BLaER1 treated with 17β-estradiol and CSF1 and Interleukin-3, amounts not matched to agents 10 nM and 100 nM (cell line): ENCODE results near the gene BTN1A1.

ENCODE experiments used
- H3K27ac ChIP-seq, 11 experiments: shearing (Covaris generic); formaldehyde crosslinking; 2 replicates each; pipeline ENCODE4 v1.8.1; 2022
- H3K27me3 ChIP-seq, 11 experiments: shearing (Covaris generic); formaldehyde crosslinking; 2 replicates each; pipeline ENCODE4 v1.8.1; 2022
- H3K36me3 ChIP-seq, 11 experiments: shearing (Covaris generic); formaldehyde crosslinking; 2 replicates each; pipeline ENCODE4 v1.8.1; 2022
- H3K4me1 ChIP-seq, 10 experiments: shearing (Covaris generic); formaldehyde crosslinking; 2 replicates each; pipeline ENCODE4 v1.8.1; 2022
- H3K4me2 ChIP-seq, 11 experiments: shearing (Covaris generic); formaldehyde crosslinking; 2 replicates each; pipeline ENCODE4 v1.8.1; 2022
- H3K4me3 ChIP-seq, 10 experiments: shearing (Covaris generic); formaldehyde crosslinking; 2 replicates each; pipeline ENCODE4 v1.8.1; 2022
- H3K9ac ChIP-seq, 11 experiments: shearing (Covaris generic); formaldehyde crosslinking; 2 replicates each; pipeline ENCODE4 v1.8.1; 2022
- H3K9me3 ChIP-seq, 11 experiments: shearing (Covaris generic); formaldehyde crosslinking; replicated peaks in 1 of 11; 2 replicates each; pipeline ENCODE4 v1.8.1; 2022
- H4K20me1 ChIP-seq, 11 experiments: shearing (Covaris generic); formaldehyde crosslinking; 2 replicates each; pipeline ENCODE4 v1.8.1; 2022
- Cebpa-rat ChIP-seq, 11 experiments: shearing (Covaris generic); IDR thresholded peaks; 2 replicates each; pipeline ENCODE4 v1.8.1; 2022

Gene BTN1A1

DNA sequence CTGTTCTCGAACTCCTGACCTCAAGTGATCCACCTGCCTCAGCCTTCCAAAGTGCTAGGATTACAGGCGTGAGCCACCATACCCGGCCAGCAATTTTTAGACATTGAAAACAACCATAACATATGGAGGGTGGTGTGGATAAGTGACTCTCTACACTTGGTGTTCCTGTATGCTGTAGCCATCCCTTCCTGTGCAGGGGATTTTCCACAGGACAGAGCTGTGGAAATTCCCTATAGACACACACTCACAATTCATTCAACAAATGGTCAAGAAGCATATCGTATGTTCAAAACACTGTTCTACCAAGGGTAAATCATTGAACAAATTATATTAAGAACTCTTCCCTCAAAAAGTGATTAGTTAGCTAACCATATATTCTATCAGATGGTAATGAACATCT lies 36.1 kb upstream of the BTN1A1 start:
- H3K4me1 ChIP-seq: peaks cover 25 to 57% (median 31%) of the 10 kb centered on the region in 10 experiments
- TF ChIP-seq Cebpa-rat (IDR thresholded peaks at IDR 0.05): no peak
- no peaks in the 10 kb centered on the region for H3K27me3 ChIP-seq
- peaks cover 0 to 8% (median 0%) of the 10 kb centered on the region in 11 experiments; a peak in 3 of 22 replicates for H3K9me3 ChIP-seq
- H3K4me3 ChIP-seq: no peak overlapping the region
- peaks cover 97 to 100% (median 100%) of the 10 kb centered on the region in 11 experiments for H3K36me3 ChIP-seq
- no peak overlapping the region for H3K27ac ChIP-seq
- peaks cover 0 to 56% (median 34%) of the 10 kb centered on the region in 11 experiments; a peak in 14 of 22 replicates for H4K20me1 ChIP-seq
- no peak overlapping the region for H3K4me2 ChIP-seq
- H3K9ac ChIP-seq: no peak overlapping the region

DNA sequence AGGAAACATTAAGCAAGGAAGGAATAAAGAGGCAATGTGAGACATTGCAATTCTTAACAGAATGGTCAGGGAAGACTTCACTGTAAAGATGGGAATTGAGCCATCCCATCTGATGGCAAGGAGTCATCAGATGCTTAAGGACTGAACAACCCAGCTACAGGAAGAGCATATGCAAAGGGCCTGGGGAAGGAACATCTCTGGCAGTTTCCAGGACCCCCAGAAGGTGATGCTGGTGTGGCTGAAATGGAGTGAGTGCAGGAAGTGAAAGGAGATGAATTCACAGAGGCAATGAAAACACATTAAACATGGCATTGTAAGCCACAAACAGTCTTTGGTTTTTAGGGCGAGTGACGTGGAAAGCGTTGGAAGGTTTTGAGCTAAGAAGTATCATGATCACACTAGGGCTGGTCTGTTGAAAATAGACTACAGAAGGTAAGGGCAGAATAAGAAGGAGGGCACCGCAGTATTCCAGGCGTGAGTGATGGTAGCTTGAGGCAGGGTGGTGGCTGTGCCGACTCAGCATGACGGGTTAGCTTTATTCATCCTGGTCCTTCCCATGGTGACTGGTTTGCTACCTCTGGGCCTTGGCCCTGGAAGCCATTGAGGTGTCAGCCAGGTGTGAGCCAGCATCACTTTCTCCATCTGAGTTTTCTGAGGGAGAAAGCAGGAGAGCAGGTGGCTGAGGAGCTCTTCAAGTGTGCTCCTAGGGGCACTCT lies 35.5 kb upstream of the BTN1A1 start:
- H3K9ac ChIP-seq: no peak overlapping the region

DNA sequence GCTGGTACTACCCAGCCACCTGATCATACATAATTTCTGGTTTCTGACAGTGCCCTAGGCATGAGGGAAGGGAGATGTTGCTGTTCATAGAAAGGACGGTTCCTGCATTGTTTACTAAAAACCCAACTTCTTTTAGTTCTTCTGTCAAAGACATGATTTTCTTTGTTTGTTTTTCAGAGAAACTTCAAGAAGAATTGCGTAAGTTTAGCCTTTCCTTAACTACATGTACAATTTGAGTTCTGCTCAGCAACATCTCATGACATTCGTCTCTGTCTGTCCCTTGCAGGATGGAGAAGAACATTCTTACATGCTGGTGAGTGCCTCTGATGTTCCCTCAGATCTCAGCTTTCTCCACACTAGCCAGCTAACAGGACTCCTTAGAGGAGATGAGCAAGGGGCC lies 34.3 kb upstream of the BTN1A1 start:
- H3K4me2 ChIP-seq: no peak overlapping the region
- H3K27ac ChIP-seq: no peak overlapping the region
- no peaks in the 10 kb centered on the region for H3K27me3 ChIP-seq
- H3K9me3 ChIP-seq: peaks cover 0 to 17% (median 4%) of the 10 kb centered on the region in 11 experiments; a peak in 11 of 22 replicates
- H3K4me3 ChIP-seq: no peak overlapping the region
- H4K20me1 ChIP-seq: peaks cover 0 to 40% (median 19%) of the 10 kb centered on the region in 11 experiments; a peak in 14 of 22 replicates
- H3K4me1 ChIP-seq: peaks cover 7 to 40% (median 14%) of the 10 kb centered on the region in 10 experiments
- peaks cover 89 to 99% (median 98%) of the 10 kb centered on the region in 11 experiments for H3K36me3 ChIP-seq
- TF ChIP-seq Cebpa-rat (IDR thresholded peaks at IDR 0.05): no peak
- no peak overlapping the region for H3K9ac ChIP-seq

More for the DNA sequence above, 35.5 kb upstream of the BTN1A1 start:
- Histone ChIP-seq H3K4me3 (no peak overlapping the region), H3K9me3 (peaks cover 0 to 10% (median 0%) of the 10 kb centered on the region in 11 experiments; a peak in 5 of 22 replicates), H3K4me2 (no peak overlapping the region), H3K27ac (no peak overlapping the region), H4K20me1 (peaks cover 0 to 51% (median 32%) of the 10 kb centered on the region in 11 experiments; a peak in 14 of 22 replicates), H3K4me1 (peaks cover 19 to 52% (median 26%) of the 10 kb centered on the region in 10 experiments), H3K27me3 (no peaks in the 10 kb centered on the region), H3K36me3 (peaks cover 97 to 100% (median 99%) of the 10 kb centered on the region in 11 experiments)
- no peak for TF ChIP-seq Cebpa-rat (IDR thresholded peaks at IDR 0.05)

GRCh38 chr6:26468829-26469228 lies 31.3 kb upstream of the BTN1A1 start:
- no peaks in the 10 kb centered on the region for H3K27me3 ChIP-seq
- peaks cover 65 to 91% (median 86%) of the 10 kb centered on the region in 11 experiments for H3K36me3 ChIP-seq
- no peak for TF ChIP-seq Cebpa-rat (IDR thresholded peaks at IDR 0.05)
- H3K9me3 ChIP-seq: peaks cover 15 to 40% (median 27%) of the 10 kb centered on the region in 11 experiments; a peak in 21 of 22 replicates
- H4K20me1 ChIP-seq: peaks cover 0 to 16% (median 0%) of the 10 kb centered on the region in 11 experiments; a peak in 7 of 22 replicates
- no peak overlapping the region for H3K4me3 ChIP-seq
- peak overlapping the region in 4 of 11 experiments; percentile 7 to 25 (median 12); a peak in 3 of 22 replicates for H3K4me2 ChIP-seq
- peaks cover 0 to 37% (median 12%) of the 10 kb centered on the region in 10 experiments; a peak in 12 of 20 replicates for H3K4me1 ChIP-seq
- no peak overlapping the region for H3K27ac ChIP-seq
- H3K9ac ChIP-seq: no peak overlapping the region

- Histone ChIP-seq H3K4me2 (no peak overlapping the region), H3K36me3 (peaks cover 47 to 73% (median 68%) of the 10 kb centered on the region in 11 experiments), H3K9me3 (peaks cover 15 to 40% (median 27%) of the 10 kb centered on the region in 11 experiments; a peak in 21 of 22 replicates), H4K20me1 (peaks cover 0 to 8% (median 0%) of the 10 kb centered on the region in 11 experiments; a peak in 2 of 22 replicates), H3K4me1 (peaks cover 13 to 39% (median 27%) of the 10 kb centered on the region in 10 experiments), H3K4me3 (no peak overlapping the region; a peak in 1 of 20 replicates), H3K9ac (no peak overlapping the region), H3K27ac (no peak overlapping the region), H3K27me3 (no peaks in the 10 kb centered on the region)
- TF ChIP-seq Cebpa-rat (IDR thresholded peaks at IDR 0.05): no peak
These were observed 29.5 kb upstream of the BTN1A1 start for GRCh38 chr6:26470643-26471042.

DNA sequence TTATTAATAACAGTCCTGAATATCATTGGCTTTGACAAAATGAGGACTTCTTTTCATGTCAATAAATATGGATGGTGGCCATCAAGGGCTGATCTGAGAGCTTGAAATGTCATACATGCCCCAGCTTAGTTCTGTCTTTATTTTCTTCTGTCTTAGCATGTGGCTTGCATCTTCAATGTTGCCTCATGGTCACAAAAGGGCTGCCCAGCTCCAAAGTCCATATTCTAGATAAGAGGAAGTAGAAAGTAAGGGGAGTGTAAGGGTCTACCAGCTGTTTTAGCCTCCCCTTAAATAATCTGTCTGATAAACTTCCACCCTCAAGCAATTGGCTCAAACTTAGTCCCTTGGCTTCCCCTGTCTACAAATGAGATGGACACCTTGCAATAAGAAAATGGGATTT lies 28.1 kb upstream of the BTN1A1 start:
- peaks cover 15 to 40% (median 27%) of the 10 kb centered on the region in 11 experiments; a peak in 21 of 22 replicates for H3K9me3 ChIP-seq
- H3K27me3 ChIP-seq: no peaks in the 10 kb centered on the region
- no peaks in the 10 kb centered on the region for H4K20me1 ChIP-seq
- no peak overlapping the region for H3K4me2 ChIP-seq
- no peak overlapping the region for H3K27ac ChIP-seq
- no peak overlapping the region for H3K9ac ChIP-seq
- TF ChIP-seq Cebpa-rat (IDR thresholded peaks at IDR 0.05): no peak
- peak overlapping the region in 1 of 10 experiments; percentile 23; a peak in 2 of 20 replicates for H3K4me3 ChIP-seq
- H3K36me3 ChIP-seq: peaks cover 34 to 59% (median 55%) of the 10 kb centered on the region in 11 experiments
- H3K4me1 ChIP-seq: peaks cover 13 to 52% (median 39%) of the 10 kb centered on the region in 10 experiments

DNA sequence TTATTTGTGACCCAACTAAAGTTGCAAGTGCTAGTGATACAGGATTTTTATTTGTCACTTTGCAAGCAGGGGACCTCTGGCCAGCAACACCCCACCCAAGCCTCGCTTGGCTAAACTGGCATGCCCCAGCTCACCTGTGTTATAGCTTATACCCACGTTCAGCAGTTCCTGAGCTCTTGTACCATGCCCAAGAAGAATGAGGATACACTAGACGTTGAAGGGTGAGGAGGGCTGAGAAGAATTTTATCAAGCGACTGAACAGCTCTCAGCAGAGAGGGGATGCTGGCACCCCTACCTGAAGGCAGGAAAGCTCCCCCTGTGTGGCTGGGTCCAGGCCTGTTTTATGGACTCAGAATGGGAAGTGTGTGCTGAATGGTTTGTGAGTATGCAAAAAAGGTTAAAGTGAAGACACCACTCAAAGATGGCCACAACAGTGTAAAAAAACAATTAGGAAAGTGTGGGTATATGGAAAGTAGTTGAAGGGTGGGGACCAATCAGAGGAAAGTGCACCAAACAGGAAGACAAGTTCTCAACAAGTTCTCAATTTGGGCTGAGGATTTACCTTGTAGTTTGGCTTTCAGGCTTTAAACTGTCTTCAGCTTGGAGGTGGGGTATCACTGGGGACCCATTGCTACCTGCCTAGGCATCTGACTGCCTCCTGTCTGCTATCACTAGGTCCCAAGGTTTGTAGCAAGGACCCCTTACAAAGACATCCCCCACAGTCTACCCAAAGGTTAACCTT lies 27.4 kb upstream of the BTN1A1 start:
- Histone ChIP-seq H3K9ac (peak overlapping the region in 7 of 11 experiments; percentile 32 to 84 (median 83); a peak in 6 of 22 replicates), H4K20me1 (no peaks in the 10 kb centered on the region), H3K9me3 (peaks cover 15 to 39% (median 27%) of the 10 kb centered on the region in 11 experiments; a peak in 21 of 22 replicates), H3K27ac (peak overlapping the region in 9 of 11 experiments; percentile 74 to 94 (median 91); a peak in 17 of 22 replicates), H3K4me2 (peak overlapping the region; percentile 69 to 95 (median 87); a peak in 20 of 22 replicates), H3K4me1 (peaks cover 13 to 59% (median 47%) of the 10 kb centered on the region in 10 experiments), H3K36me3 (peaks cover 26 to 52% (median 47%) of the 10 kb centered on the region in 11 experiments), H3K4me3 (peak overlapping the region in 7 of 10 experiments; percentile 11 to 59 (median 50); a peak in 8 of 20 replicates), H3K27me3 (no peaks in the 10 kb centered on the region)
- TF ChIP-seq Cebpa-rat (IDR thresholded peaks at IDR 0.05): no peak

- no peaks in the 10 kb centered on the region for H4K20me1 ChIP-seq
- peak overlapping the region; percentile 68 to 86 (median 83); a peak in 21 of 22 replicates for H3K9ac ChIP-seq
- H3K9me3 ChIP-seq: peaks cover 15 to 37% (median 27%) of the 10 kb centered on the region in 11 experiments; a peak in 21 of 22 replicates
- H3K27me3 ChIP-seq: no peaks in the 10 kb centered on the region
- H3K4me1 ChIP-seq: peaks cover 13 to 59% (median 50%) of the 10 kb centered on the region in 10 experiments
- H3K36me3 ChIP-seq: peaks cover 19 to 45% (median 40%) of the 10 kb centered on the region in 11 experiments
- H3K4me2 ChIP-seq: peak overlapping the region; percentile 69 to 95 (median 87); a peak in 21 of 22 replicates
- TF ChIP-seq Cebpa-rat (IDR thresholded peaks at IDR 0.05): no peak
- peak overlapping the region; percentile 47 to 68 (median 53); a peak in 18 of 20 replicates for H3K4me3 ChIP-seq
- peak overlapping the region; percentile 69 to 94 (median 90); a peak in 21 of 22 replicates for H3K27ac ChIP-seq
These were observed 26.7 kb upstream of the BTN1A1 start for GRCh38 chr6:26473429-26473757.
